Transverse colon (tissue), 3 donors: ENCODE results near the gene ZNF79.

Source experiments
- CTCF ChIP-seq, 5 experiments: fragments of 200-600 bp in 3 of 5; fragments of 450-650 bp in 2 of 5; sonication (generic) in 3 of 5; IDR thresholded peaks; 1 replicate in 2 of 5; 2 replicates in 3 of 5; pipeline ENCODE4 v1.5.1; 2016 to 2017; ENCODE audit warnings: antibody characterized with exemption in 5 of 5, inconsistent platforms in 3 of 5, mild to moderate bottlenecking in 2 of 5, moderate library complexity in 1 of 5
- EP300 ChIP-seq: sonication (generic); formaldehyde crosslinking; IDR thresholded peaks from one replicate; pipeline ENCODE4 v1.6.1; 2017; ENCODE audit warnings: antibody characterized with exemption, low read depth

GRCh38 chr9:127415657-127416056 is 8.5 kb upstream of the ZNF79 start:
- no peak for TF ChIP-seq CTCF (IDR thresholded peaks at IDR 0.05)
- TF ChIP-seq EP300, result no peak
